BJ (cell line): ENCODE results near the gene GPR101. TPM values are rescaled to one million over a fixed set of nuclear protein-coding genes. Genes with fewer than 3 reads are reported as not detected.

ENCODE experiments used
- CTCF ChIA-PET: fragments of 350-600 bp; formaldehyde crosslinking; extraction: SDS; loops from one replicate; lab custom pipeline; 2021; ENCODE audit warnings: antibody characterized with exemption, inconsistent platforms; lab: Yijun Ruan, JAX
- POLR2A ChIA-PET: fragments of 300-600 bp; sonication (Branson Sonifier 250); formaldehyde crosslinking; extraction: SDS; loops from one replicate; lab custom pipeline; 2021; ENCODE audit warnings: antibody characterized with exemption; lab: Charles Lee
- DNase-seq: peaks from one replicate; pipeline ENCODE4 v3.0.0-alpha.2; 2011; ENCODE audit warnings: low read depth
- H3K27me3 ChIP-seq: 2 replicates; pipeline ENCODE4 v1.6.0; 2011; ENCODE audit warnings: low read length; ENCODE audit not compliant: control insufficient read depth, insufficient read depth
- H3K36me3 ChIP-seq: 2 replicates; pipeline ENCODE4 v1.5.1; 2011; ENCODE audit warnings: low read length; ENCODE audit not compliant: control insufficient read depth, insufficient read depth
- H3K4me3 ChIP-seq: 2 replicates; pipeline ENCODE4 v1.5.1; 2011; ENCODE audit warnings: low read depth, mild to moderate bottlenecking, control low read depth, low read length
- CTCF ChIP-seq: IDR thresholded peaks from 2 replicates; pipeline ENCODE4 v1.5.1; 2011; ENCODE audit warnings: low read depth, mild to moderate bottlenecking, control low read depth, inconsistent platforms, low read length, moderate library complexity; ENCODE audit not compliant: insufficient read depth
- polyA plus RNA-seq: library from polyadenylated mRNA; depleted of rRNA; stranded (reverse); fragments of >200 nt; gene quantifications from 2 replicates; pipeline ENCODE4 v1.2.3, GENCODE V29; 2011

The GPR101 gene
- polyA plus RNA-seq, 1 experiment = not detected

GRCh38 chrX:137044893-137045292 lies 11.1 kb upstream of the GPR101 start:
- POLR2A ChIA-PET = no interaction called here
- no peak for DNase-seq
- no peak for TF ChIP-seq CTCF
- Histone ChIP-seq H3K4me3 (no peak overlapping the region), H3K27me3 (no peaks in the 10 kb centered on the region), H3K36me3 (no peaks in the 10 kb centered on the region)
- CTCF ChIA-PET = no interaction called here

- no peaks in the 10 kb centered on the region for H3K27me3 ChIP-seq
- H3K36me3 ChIP-seq = no peaks in the 10 kb centered on the region
- H3K4me3 ChIP-seq = no peak overlapping the region
- TF ChIP-seq CTCF = no peak
- ChIA-PET CTCF (interaction anchor here (0.6 to 1.3 kb wide), 3 partner anchors 9 to 22 kb away, joined by 3 read pairs; no protein-coding TSS in a partner anchor), POLR2A (no interaction called here)
- no peak for DNase-seq
These were observed 9.9 kb upstream of the GPR101 start for GRCh38 chrX:137043736-137044135.

- POLR2A ChIA-PET = no interaction called here
- H3K36me3 ChIP-seq = no peaks in the 10 kb centered on the region
- no peaks in the 10 kb centered on the region for H3K27me3 ChIP-seq
- CTCF ChIA-PET = no interaction called here
- DNase-seq = no peak
- no peak for TF ChIP-seq CTCF
- no peak overlapping the region for H3K4me3 ChIP-seq
These were observed 7.5 kb upstream of the GPR101 start for GRCh38 chrX:137041329-137041728.

- peaks cover under 1% of the 10 kb centered on the region; the same call in 1 of the 2 replicates for H3K27me3 ChIP-seq
- no peaks in the 10 kb centered on the region for H3K36me3 ChIP-seq
- H3K4me3 ChIP-seq = no peak overlapping the region
- TF ChIP-seq CTCF = no peak
- CTCF ChIA-PET = no interaction called here
- DNase-seq = no peak
- POLR2A ChIA-PET = no interaction called here
These were observed 6.5 kb upstream of the GPR101 start for GRCh38 chrX:137040113-137040794.

GRCh38 chrX:137034508-137034872 lies 695 bp upstream of the GPR101 start:
- TF ChIP-seq CTCF = no peak
- POLR2A ChIA-PET = no interaction called here
- DNase-seq = no peak
- no peaks in the 10 kb centered on the region for H3K36me3 ChIP-seq
- CTCF ChIA-PET = no interaction called here
- peaks cover 14% of the 10 kb centered on the region for H3K27me3 ChIP-seq
- no peak overlapping the region for H3K4me3 ChIP-seq
